Measurements from ENCODE around the gene GRB10.

DNA sequence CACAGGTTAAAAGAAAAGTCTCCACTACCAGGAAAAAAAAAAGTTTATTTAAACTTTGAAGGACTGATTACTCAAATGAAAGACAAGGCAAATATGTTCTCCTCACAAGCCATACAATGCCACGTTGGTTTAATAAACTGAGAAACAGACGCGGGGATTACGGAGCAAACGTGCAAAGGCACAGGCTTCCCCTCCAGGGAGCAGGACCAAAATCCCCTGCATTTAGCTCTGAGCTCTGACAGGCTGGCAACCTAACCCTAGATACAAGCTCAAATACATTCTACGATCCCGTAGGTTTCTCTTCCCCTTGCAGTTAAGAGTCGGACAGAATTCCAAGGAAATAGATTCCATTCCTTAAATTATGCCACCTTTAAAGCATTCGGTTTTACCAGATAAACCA is 7.7 kb upstream of the GRB10 start:
- TF ChIP-seq, protein P1, sequence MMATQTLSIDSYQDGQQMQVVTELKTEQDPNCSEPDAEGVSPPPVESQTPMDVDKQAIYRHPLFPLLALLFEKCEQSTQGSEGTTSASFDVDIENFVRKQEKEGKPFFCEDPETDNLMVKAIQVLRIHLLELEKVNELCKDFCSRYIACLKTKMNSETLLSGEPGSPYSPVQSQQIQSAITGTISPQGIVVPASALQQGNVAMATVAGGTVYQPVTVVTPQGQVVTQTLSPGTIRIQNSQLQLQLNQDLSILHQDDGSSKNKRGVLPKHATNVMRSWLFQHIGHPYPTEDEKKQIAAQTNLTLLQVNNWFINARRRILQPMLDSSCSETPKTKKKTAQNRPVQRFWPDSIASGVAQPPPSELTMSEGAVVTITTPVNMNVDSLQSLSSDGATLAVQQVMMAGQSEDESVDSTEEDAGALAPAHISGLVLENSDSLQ (IDR thresholded peaks at IDR 0.05): no peak
- TF ChIP-seq FOXM1 (IDR thresholded peaks at IDR 0.05; ENCODE audit: borderline replicate concordance): no peak
- no peak for TF ChIP-seq SP1 (IDR thresholded peaks at IDR 0.05)
- TF ChIP-seq BHLHE40 (IDR thresholded peaks at IDR 0.05; ENCODE audit: borderline replicate concordance): no peak
- no peak for TF ChIP-seq ZNF384 (IDR thresholded peaks at IDR 0.05)
- TF ChIP-seq L3MBTL2 (conservative IDR thresholded peaks at IDR 0.05): no peak
- TF ChIP-seq LEF1 (IDR thresholded peaks at IDR 0.05; ENCODE audit: borderline replicate concordance): no peak
- no peak for TF ChIP-seq HDGF (IDR thresholded peaks at IDR 0.05; ENCODE audit: borderline replicate concordance)
- TF ChIP-seq FOXA1 (IDR thresholded peaks at IDR 0.05): no peak
- no peak for TF ChIP-seq SUZ12 (IDR thresholded peaks at IDR 0.05)
- TF ChIP-seq ELF4 (IDR thresholded peaks at IDR 0.05): no peak
- no peak for TF ChIP-seq TARDBP (IDR thresholded peaks at IDR 0.05)
- TF ChIP-seq NFRKB (IDR thresholded peaks at IDR 0.05): no peak
